ENCODE results near the gene SH2B3. TPM values are rescaled to one million over a fixed set of nuclear protein-coding genes. Genes with fewer than 3 reads are reported as not detected.

SH2B3 gene
- total and polyA plus RNA-seq, 2 donors (not counting 3 experiments of a cell fraction or from before 2014, with no cell fraction given): 63.1 to 97.9 TPM

- Histone ChIP-seq H3K27ac (ENCODE audit: insufficient read depth, low read depth, low read length) (no peak overlapping the region), H3K9ac (replicated peaks; ENCODE audit: extremely low read depth, insufficient read depth, low read length) (no peak overlapping the region), H3K4me1 (ENCODE audit: control insufficient read depth, extremely low read depth, insufficient read depth, low read length) (peaks cover 7% of the 10 kb centered on the region), H3K9me1 (replicated peaks; ENCODE audit: control insufficient read depth, extremely low read depth, insufficient read depth, low read length) (no peaks in the 10 kb centered on the region), H3K79me2 (ENCODE audit: control insufficient read depth, insufficient read depth, low read length) (no peaks in the 10 kb centered on the region), H3K9me3 (replicated peaks; ENCODE audit: control insufficient read depth, insufficient read depth, low read length) (no peaks in the 10 kb centered on the region), H3K4me3 (replicated peaks in 1 of 3; ENCODE audit: insufficient read depth in 1 of 3, low read depth in 1 of 3, low read length in 3 of 3) (no peak overlapping the region), H3K36me3 (ENCODE audit: control insufficient read depth in 2 of 2, extremely low read depth in 1 of 2, insufficient read depth in 2 of 2, low read length in 2 of 2) (peaks cover 2 to 13% of the 10 kb centered on the region in 2 experiments), H2AFZ (ENCODE audit: low read depth, low read length) (no peak overlapping the region), H4K20me1 (replicated peaks; ENCODE audit: control insufficient read depth, extremely low read depth, insufficient read depth, low read length) (no peaks in the 10 kb centered on the region), H3K4me2 (ENCODE audit: insufficient read depth, low read length) (no peak overlapping the region), H3K27me3 (ENCODE audit: control insufficient read depth in 2 of 2, insufficient read depth in 2 of 2, low read length in 2 of 2) (no peaks in the 10 kb centered on the region)
- DNase-seq (ENCODE audit: low read depth, low spot score): no peak
- BruUV-seq (replicated peaks): no TSS peak
- POLR2A ChIA-PET: no interaction called here
- dilution Hi-C loops (cut with MboI; ENCODE audit: extremely low pct_ligation_motif_present, low sequenced_read_pairs): no loop called here
- intact Hi-C loops (cut with micrococcal nuclease): no loop called here
- no peak for FAIRE-seq
- CTCF ChIA-PET: interaction anchor here (1.0 to 1.2 kb wide), 2 partner anchors 35 kb away, joined by 3 to 4 read pairs; no protein-coding TSS in a partner anchor
- no peak for TF ChIP-seq JUN (IDR thresholded peaks at IDR 0.05; ENCODE audit: borderline replicate concordance, insufficient read depth, insufficient read length, low read depth)
- TF ChIP-seq MYC (IDR thresholded peaks at IDR 0.05; ENCODE audit: low read depth, low read length): no peak
- no peak for TF ChIP-seq CTCF (IDR thresholded peaks at IDR 0.05; ENCODE audit: extremely low read depth in 1 of 2, insufficient read depth in 1 of 2, low read depth in 1 of 2, low read length in 2 of 2)
- no peak for TF ChIP-seq EZH2 (IDR thresholded peaks at IDR 0.05; ENCODE audit: borderline replicate concordance, low read depth, low read length, severe bottlenecking)
- TF ChIP-seq MAX (IDR thresholded peaks at IDR 0.05; ENCODE audit: insufficient read depth, insufficient read length): no peak
- TF ChIP-seq FOS (IDR thresholded peaks at IDR 0.05; ENCODE audit: borderline replicate concordance, insufficient read depth, low read length): no peak
- TF ChIP-seq POLR2AphosphoS5 (IDR thresholded peaks at IDR 0.05; ENCODE audit: insufficient read depth, low read depth, low read length): no peak
- TF ChIP-seq POLR2A (IDR thresholded peaks at IDR 0.05; ENCODE audit: low read depth, low read length): no peak
- TF ChIP-seq GATA2 (IDR thresholded peaks at IDR 0.05; ENCODE audit: insufficient read depth, insufficient read length, low read depth, low read length): no peak
Observed at GRCh38 chr12:111361717-111362576, 43.8 kb upstream of the SH2B3 start.

Data from endothelial cell of umbilical vein (primary cell).